Erythroblast (primary cell): ENCODE data around the gene KIF16B.

ENCODE experiments used
- GATA1 ChIP-seq: IDR thresholded peaks from 2 replicates; pipeline ENCODE4 v1.6.1; 2011; ENCODE audit warnings: low read depth, mild to moderate bottlenecking, control low read depth, low read length, moderate library complexity
- POLR2A ChIP-seq: IDR thresholded peaks from 2 replicates; pipeline ENCODE4 v1.6.1; 2011; ENCODE audit warnings: mild to moderate bottlenecking, low read length

DNA sequence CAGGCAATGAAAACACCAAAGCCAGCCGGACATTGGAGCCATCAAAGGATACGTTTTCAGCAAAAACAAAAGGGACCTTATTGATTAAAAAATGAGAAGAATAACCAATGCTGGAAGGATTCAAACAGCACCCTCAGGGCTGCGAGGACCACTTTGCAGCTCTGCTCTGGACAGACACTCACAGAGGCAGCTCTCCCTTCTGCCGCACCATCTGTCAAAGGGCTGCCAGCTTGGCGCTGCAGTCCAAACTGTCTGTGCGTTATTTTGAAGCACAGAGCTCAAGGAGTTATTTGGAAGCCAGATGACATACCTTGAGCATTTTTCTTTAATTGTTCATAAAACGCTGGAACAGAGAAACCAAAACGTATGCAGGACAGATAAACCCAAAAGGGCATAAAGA is 85.2 kb downstream of the KIF16B start:
- TF ChIP-seq POLR2A (no peak), GATA1 (no peak)
